ENCODE measurements around the gene SCLT1. TPM values are rescaled to one million over a fixed set of nuclear protein-coding genes. Genes with fewer than 3 reads are reported as not detected.
A peak's percentile ranks its signal among the peaks of the same experiment; 100 is the strongest.

The SCLT1 gene
- total and polyA plus RNA-seq, 2 of the 13 experiments (the other 11 are each of a cell fraction or from before 2014, with no cell fraction given) = 1.5 to 8.7 TPM

GRCh38 chr4:129093191-129093920 is at the start of gene SCLT1 (continued):
- TF ChIP-seq ZNF136 (CRISPR knock-in tag; IDR thresholded peaks at IDR 0.05; ENCODE audit: low read depth) = no peak
- TF ChIP-seq ZNF263 (CRISPR knock-in tag; IDR thresholded peaks at IDR 0.05) = no peak
- no peak for TF ChIP-seq ZBTB42 (CRISPR knock-in tag; IDR thresholded peaks at IDR 0.05)
- TF ChIP-seq CHD4 (IDR thresholded peaks at IDR 0.05; ENCODE audit: borderline replicate concordance, low read length) = no peak
- 0 out of 2 replicates have a peak, but pooled peaks have one; percentile 32 for TF ChIP-seq ZNF550 (CRISPR knock-in tag; IDR thresholded peaks at IDR 0.05; ENCODE audit: borderline replicate concordance)
- TF ChIP-seq ZNF569 (CRISPR knock-in tag; IDR thresholded peaks at IDR 0.05; ENCODE audit: borderline replicate concordance) = no peak
- TF ChIP-seq MXI1 (IDR thresholded peaks at IDR 0.05; ENCODE audit: borderline replicate concordance, low read depth, low read length) = peak; percentile 82; the same call in 2 of the 3 replicates
- no peak for TF ChIP-seq TOE1 (CRISPR knock-in tag; IDR thresholded peaks at IDR 0.05)
- TF ChIP-seq ATF6 (CRISPR knock-in tag; conservative IDR thresholded peaks at IDR 0.05) = no peak
- no peak for TF ChIP-seq ZNF3 (CRISPR knock-in tag; IDR thresholded peaks at IDR 0.05)
- 0 out of 2 replicates have a peak, but pooled peaks have one; percentile 60 for TF ChIP-seq BRF2 (CRISPR knock-in tag; IDR thresholded peaks at IDR 0.05)
- TF ChIP-seq LBX2 (CRISPR knock-in tag; IDR thresholded peaks at IDR 0.05; ENCODE audit: borderline replicate concordance) = no peak
- peak; percentile 88; the same call in 1 of the 2 replicates for TF ChIP-seq ZNF782 (CRISPR knock-in tag; IDR thresholded peaks at IDR 0.05; ENCODE audit: borderline replicate concordance)
- peak; percentile 70; the same call in 1 of the 2 replicates for TF ChIP-seq KAT7 (CRISPR knock-in tag; IDR thresholded peaks at IDR 0.05; ENCODE audit: borderline replicate concordance)
- no peak; the same call in 1 of the 2 replicates for TF ChIP-seq HNF4G (IDR thresholded peaks at IDR 0.05; ENCODE audit: borderline replicate concordance, low read depth, low read length)
- TF ChIP-seq HNF4G (CRISPR knock-in tag; IDR thresholded peaks at IDR 0.05; ENCODE audit: borderline replicate concordance, low read depth) = no peak
- TF ChIP-seq PHF21A (CRISPR knock-in tag; IDR thresholded peaks at IDR 0.05) = peak; percentile 78
- TF ChIP-seq TOPORS (CRISPR knock-in tag; IDR thresholded peaks at IDR 0.05) = no peak
- no peak for TF ChIP-seq HBP1 (CRISPR knock-in tag; IDR thresholded peaks at IDR 0.05; ENCODE audit: low read depth)
- TF ChIP-seq MED13 (CRISPR knock-in tag; IDR thresholded peaks at IDR 0.05) = no peak
- no peak for TF ChIP-seq SMAD1 (CRISPR knock-in tag; IDR thresholded peaks at IDR 0.05; ENCODE audit: borderline replicate concordance, low read depth)
- peak; percentile 75 for TF ChIP-seq ARNT2 (CRISPR knock-in tag; IDR thresholded peaks at IDR 0.05; ENCODE audit: low read depth)
- no peak for TF ChIP-seq DDIT3 (CRISPR knock-in tag; IDR thresholded peaks at IDR 0.05)

Measured in HepG2 (cell line).